HEK293 (cell line): ENCODE results near the gene C20orf173.

Source experiments
- CTCF ChIA-PET: fragments of 350-600 bp; formaldehyde crosslinking; extraction: SDS; loops from one replicate; lab custom pipeline; 2021; ENCODE audit warnings: antibody characterized with exemption; lab: Yijun Ruan, JAX
- POLR2A ChIA-PET: fragments of 300-600 bp; formaldehyde crosslinking; extraction: SDS; loops from one replicate; lab custom pipeline; 2020; ENCODE audit warnings: antibody characterized with exemption, inconsistent platforms; lab: Yijun Ruan, JAX
- H3K27ac ChIP-seq: fragments of 200-500 bp; sonication (Bioruptor generic); 2 replicates; pipeline ENCODE4 v1.5.1; 2014; ENCODE audit warnings: low read depth, low read length, control low read depth, inconsistent platforms; ENCODE audit errors: extremely low read depth
- H3K36me3 ChIP-seq, 2 experiments: fragments of 200-500 bp in 1 of 2; sonication (Bioruptor generic) in 1 of 2; 1 replicate in 1 of 2; 2 replicates in 1 of 2; pipeline ENCODE4 v1.5.1; 2014 to 2017; ENCODE audit warnings: inconsistent platforms in 2 of 2, low read length in 2 of 2; ENCODE audit not compliant: control insufficient read depth in 2 of 2, insufficient read depth in 1 of 2
- H3K4me1 ChIP-seq: fragments of 200-500 bp; sonication (Bioruptor generic); 2 replicates; pipeline ENCODE4 v1.5.1; 2014; ENCODE audit warnings: mild to moderate bottlenecking, low read length, inconsistent platforms; ENCODE audit not compliant: control insufficient read depth, insufficient read depth
- H3K4me3 ChIP-seq: 2 replicates; pipeline ENCODE4 v1.5.1; 2011; ENCODE audit warnings: low read depth, mild to moderate bottlenecking, control low read depth, low read length, moderate library complexity
- H3K9me3 ChIP-seq: fragments of 200-500 bp; sonication (Bioruptor generic); 2 replicates; pipeline ENCODE4 v1.5.1; 2014; ENCODE audit warnings: low read depth, low read length, inconsistent platforms; ENCODE audit not compliant: control insufficient read depth, insufficient read depth
- BCL11B ChIP-seq: fragments of 450-650 bp; formaldehyde crosslinking; IDR thresholded peaks from 2 replicates; pipeline ENCODE4 v1.5.1; 2016; ENCODE audit warnings: low read depth, missing biosample characterization, missing genetic modification characterization
- FEZF1 ChIP-seq: fragments of 450-650 bp; formaldehyde crosslinking; IDR thresholded peaks from 2 replicates; pipeline ENCODE4 v1.5.1; 2016; ENCODE audit warnings: missing biosample characterization, missing genetic modification characterization
- GLIS1 ChIP-seq: fragments of 450-650 bp; formaldehyde crosslinking; IDR thresholded peaks from 2 replicates; pipeline ENCODE4 v1.5.1; 2016; ENCODE audit warnings: missing biosample characterization, missing genetic modification characterization
- SETDB1 ChIP-seq: IDR thresholded peaks from one replicate; pipeline ENCODE4 v1.6.1; 2017; ENCODE audit warnings: mild to moderate bottlenecking, low read length, moderate library complexity, mixed read lengths; ENCODE audit not compliant: insufficient read length
- WT1 ChIP-seq: fragments of 450-650 bp; formaldehyde crosslinking; IDR thresholded peaks from 2 replicates; pipeline ENCODE4 v1.5.1; 2016; ENCODE audit warnings: missing biosample characterization, missing genetic modification characterization
- ZBTB6 ChIP-seq: fragments of 450-650 bp; formaldehyde crosslinking; IDR thresholded peaks from 2 replicates; pipeline ENCODE4 v1.5.1; 2017; ENCODE audit warnings: missing biosample characterization, missing genetic modification characterization
- ZNF157 ChIP-seq: fragments of 450-650 bp; formaldehyde crosslinking; IDR thresholded peaks from 2 replicates; pipeline ENCODE4 v1.5.1; 2016; ENCODE audit warnings: missing biosample characterization, missing genetic modification characterization
- ZNF19 ChIP-seq: fragments of 450-650 bp; formaldehyde crosslinking; IDR thresholded peaks from 2 replicates; pipeline ENCODE4; 2016; ENCODE audit warnings: missing biosample characterization, missing genetic modification characterization, low read depth
- ZNF221 ChIP-seq: fragments of 450-650 bp; formaldehyde crosslinking; IDR thresholded peaks from 2 replicates; pipeline ENCODE4 v1.5.1; 2017; ENCODE audit warnings: missing biosample characterization, missing genetic modification characterization, borderline replicate concordance
- ZNF274 ChIP-seq, 2 experiments: fragments of 200-500 bp in 1 of 2; fragments of 450-650 bp in 1 of 2; sonication (Bioruptor generic) in 1 of 2; formaldehyde crosslinking in 1 of 2; IDR thresholded peaks; 2 replicates each; pipeline versions ENCODE4 v1.5.1 to v1.6.1; 2014 to 2016; ENCODE audit warnings: borderline replicate concordance in 1 of 2, inconsistent platforms in 1 of 2, low read length in 1 of 2, missing biosample characterization in 1 of 2, missing genetic modification characterization in 1 of 2
- ZNF350 ChIP-seq: fragments of 450-650 bp; formaldehyde crosslinking; IDR thresholded peaks from 2 replicates; pipeline ENCODE4 v1.5.0; 2017; ENCODE audit warnings: missing biosample characterization, mild to moderate bottlenecking, missing genetic modification characterization
- ZNF416 ChIP-seq: fragments of 450-650 bp; formaldehyde crosslinking; IDR thresholded peaks from 2 replicates; pipeline ENCODE4 v1.5.1; 2016; ENCODE audit warnings: missing biosample characterization, missing genetic modification characterization
- ZNF433 ChIP-seq: fragments of 450-650 bp; formaldehyde crosslinking; IDR thresholded peaks from 2 replicates; pipeline ENCODE4 v1.5.1; 2016; ENCODE audit warnings: missing biosample characterization, missing genetic modification characterization, low read depth
- ZNF48 ChIP-seq: fragments of 450-650 bp; formaldehyde crosslinking; IDR thresholded peaks from 2 replicates; pipeline ENCODE4 v1.5.1; 2016; ENCODE audit warnings: missing biosample characterization, missing genetic modification characterization
- ZNF510 ChIP-seq: fragments of 450-650 bp; formaldehyde crosslinking; IDR thresholded peaks from 2 replicates; pipeline ENCODE4 v1.5.1; 2018; ENCODE audit warnings: mild to moderate bottlenecking, missing genetic modification characterization, missing biosample characterization; ENCODE audit not compliant: insufficient replicate concordance
- ZNF654 ChIP-seq: fragments of 450-650 bp; formaldehyde crosslinking; IDR thresholded peaks from 2 replicates; pipeline ENCODE4 v1.5.1; 2016; ENCODE audit warnings: low read depth, missing biosample characterization, missing genetic modification characterization
- ZNF692 ChIP-seq: fragments of 450-650 bp; formaldehyde crosslinking; IDR thresholded peaks from 2 replicates; pipeline ENCODE4 v1.5.1; 2016; ENCODE audit warnings: missing biosample characterization, missing genetic modification characterization
- TF ChIP-seq, protein P1 (sequence below): fragments of 450-650 bp; formaldehyde crosslinking; IDR thresholded peaks from 2 replicates; pipeline ENCODE4 v1.5.0; 2017; ENCODE audit warnings: missing biosample characterization, missing genetic modification characterization, borderline replicate concordance
- TF ChIP-seq, protein P2 (sequence below): fragments of 450-650 bp; formaldehyde crosslinking; IDR thresholded peaks from 2 replicates; pipeline ENCODE4 v1.5.1; 2016; ENCODE audit warnings: missing biosample characterization, missing genetic modification characterization
- TF ChIP-seq, protein P3 (sequence below): fragments of 450-650 bp; formaldehyde crosslinking; optimal IDR thresholded peaks from 2 replicates; pipeline ENCODE3; 2016; ENCODE audit warnings: missing biosample characterization, mild to moderate bottlenecking, missing genetic modification characterization

C20orf173 gene

GRCh38 chr20:35496481-35496880 is 33.0 kb downstream of the C20orf173 start:
- ChIA-PET CTCF (interaction anchor here (1.1 to 2.0 kb wide), 2 partner anchors 28 to 33 kb away, joined by 3 to 7 read pairs; no protein-coding TSS in a partner anchor), POLR2A (no interaction called here)
- no peaks in the 10 kb centered on the region for H3K4me1 ChIP-seq
- H3K36me3 ChIP-seq, result peaks cover 29 to 100% of the 10 kb centered on the region in 2 experiments; a peak in 2 of 3 replicates
- no peak overlapping the region for H3K4me3 ChIP-seq
- H3K27ac ChIP-seq, result no peak overlapping the region
- H3K9me3 ChIP-seq, result no peaks in the 10 kb centered on the region
- TF ChIP-seq ZNF654 (tag by site-specific recombination) (no peak), ZNF416 (no peak), SETDB1 (no peak), ZNF221 (no peak), FEZF1 (tag by site-specific recombination) (no peak), ZNF433 (tag by site-specific recombination) (no peak), ZNF48 (tag by site-specific recombination) (no peak), ZNF350 (tag by site-specific recombination) (no peak), ZNF157 (tag by site-specific recombination) (no peak), ZNF510 (tag by site-specific recombination) (no peak), ZNF692 (tag by site-specific recombination) (no peak), BCL11B (tag by site-specific recombination) (no peak), WT1 (no peak), ZNF274 (IDR thresholded peaks at IDR 0.05; ENCODE audit: low read length) (no peak), ZNF274 (tag by site-specific recombination; IDR thresholded peaks at IDR 0.05; ENCODE audit: borderline replicate concordance) (no peak), GLIS1 (no peak), ZNF19 (no peak), ZBTB6 (tag by site-specific recombination) (no peak)
- TF ChIP-seq, protein P1, sequence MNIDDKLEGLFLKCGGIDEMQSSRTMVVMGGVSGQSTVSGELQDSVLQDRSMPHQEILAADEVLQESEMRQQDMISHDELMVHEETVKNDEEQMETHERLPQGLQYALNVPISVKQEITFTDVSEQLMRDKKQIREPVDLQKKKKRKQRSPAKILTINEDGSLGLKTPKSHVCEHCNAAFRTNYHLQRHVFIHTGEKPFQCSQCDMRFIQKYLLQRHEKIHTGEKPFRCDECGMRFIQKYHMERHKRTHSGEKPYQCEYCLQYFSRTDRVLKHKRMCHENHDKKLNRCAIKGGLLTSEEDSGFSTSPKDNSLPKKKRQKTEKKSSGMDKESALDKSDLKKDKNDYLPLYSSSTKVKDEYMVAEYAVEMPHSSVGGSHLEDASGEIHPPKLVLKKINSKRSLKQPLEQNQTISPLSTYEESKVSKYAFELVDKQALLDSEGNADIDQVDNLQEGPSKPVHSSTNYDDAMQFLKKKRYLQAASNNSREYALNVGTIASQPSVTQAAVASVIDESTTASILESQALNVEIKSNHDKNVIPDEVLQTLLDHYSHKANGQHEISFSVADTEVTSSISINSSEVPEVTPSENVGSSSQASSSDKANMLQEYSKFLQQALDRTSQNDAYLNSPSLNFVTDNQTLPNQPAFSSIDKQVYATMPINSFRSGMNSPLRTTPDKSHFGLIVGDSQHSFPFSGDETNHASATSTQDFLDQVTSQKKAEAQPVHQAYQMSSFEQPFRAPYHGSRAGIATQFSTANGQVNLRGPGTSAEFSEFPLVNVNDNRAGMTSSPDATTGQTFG (tag by site-specific recombination), result no peak
- TF ChIP-seq, protein P2, sequence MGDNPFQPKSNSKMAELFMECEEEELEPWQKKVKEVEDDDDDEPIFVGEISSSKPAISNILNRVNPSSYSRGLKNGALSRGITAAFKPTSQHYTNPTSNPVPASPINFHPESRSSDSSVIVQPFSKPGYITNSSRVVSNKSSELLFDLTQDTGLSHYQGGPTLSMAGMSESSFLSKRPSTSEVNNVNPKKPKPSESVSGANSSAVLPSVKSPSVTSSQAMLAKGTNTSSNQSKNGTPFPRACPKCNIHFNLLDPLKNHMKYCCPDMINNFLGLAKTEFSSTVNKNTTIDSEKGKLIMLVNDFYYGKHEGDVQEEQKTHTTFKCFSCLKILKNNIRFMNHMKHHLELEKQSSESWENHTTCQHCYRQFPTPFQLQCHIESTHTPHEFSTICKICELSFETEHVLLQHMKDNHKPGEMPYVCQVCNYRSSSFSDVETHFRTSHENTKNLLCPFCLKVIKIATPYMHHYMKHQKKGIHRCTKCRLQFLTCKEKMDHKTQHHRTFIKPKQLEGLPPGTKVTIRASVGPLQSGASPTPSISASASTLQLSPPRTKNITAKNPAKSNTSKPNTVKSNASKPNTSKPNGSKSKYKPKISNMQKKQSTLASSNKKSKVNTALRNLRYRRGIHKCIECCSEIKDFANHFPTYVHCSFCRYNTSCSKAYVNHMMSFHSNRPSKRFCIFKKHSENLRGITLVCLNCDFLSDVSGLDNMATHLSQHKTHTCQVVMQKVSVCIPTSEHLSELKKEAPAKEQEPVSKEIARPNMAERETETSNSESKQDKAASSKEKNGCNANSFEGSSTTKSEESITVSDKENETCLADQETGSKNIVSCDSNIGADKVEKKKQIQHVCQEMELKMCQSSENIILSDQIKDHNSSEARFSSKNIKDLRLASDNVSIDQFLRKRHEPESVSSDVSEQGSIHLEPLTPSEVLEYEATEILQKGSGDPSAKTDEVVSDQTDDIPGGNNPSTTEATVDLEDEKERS (tag by site-specific recombination), result no peak
- TF ChIP-seq, protein P3, sequence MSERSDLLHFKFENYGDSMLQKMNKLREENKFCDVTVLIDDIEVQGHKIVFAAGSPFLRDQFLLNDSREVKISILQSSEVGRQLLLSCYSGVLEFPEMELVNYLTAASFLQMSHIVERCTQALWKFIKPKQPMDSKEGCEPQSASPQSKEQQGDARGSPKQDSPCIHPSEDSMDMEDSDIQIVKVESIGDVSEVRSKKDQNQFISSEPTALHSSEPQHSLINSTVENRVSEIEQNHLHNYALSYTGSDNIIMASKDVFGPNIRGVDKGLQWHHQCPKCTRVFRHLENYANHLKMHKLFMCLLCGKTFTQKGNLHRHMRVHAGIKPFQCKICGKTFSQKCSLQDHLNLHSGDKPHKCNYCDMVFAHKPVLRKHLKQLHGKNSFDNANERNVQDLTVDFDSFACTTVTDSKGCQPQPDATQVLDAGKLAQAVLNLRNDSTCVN (tag by site-specific recombination), result no peak
